Measurements from ENCODE around the gene LRRC2.

LRRC2 gene

DNA sequence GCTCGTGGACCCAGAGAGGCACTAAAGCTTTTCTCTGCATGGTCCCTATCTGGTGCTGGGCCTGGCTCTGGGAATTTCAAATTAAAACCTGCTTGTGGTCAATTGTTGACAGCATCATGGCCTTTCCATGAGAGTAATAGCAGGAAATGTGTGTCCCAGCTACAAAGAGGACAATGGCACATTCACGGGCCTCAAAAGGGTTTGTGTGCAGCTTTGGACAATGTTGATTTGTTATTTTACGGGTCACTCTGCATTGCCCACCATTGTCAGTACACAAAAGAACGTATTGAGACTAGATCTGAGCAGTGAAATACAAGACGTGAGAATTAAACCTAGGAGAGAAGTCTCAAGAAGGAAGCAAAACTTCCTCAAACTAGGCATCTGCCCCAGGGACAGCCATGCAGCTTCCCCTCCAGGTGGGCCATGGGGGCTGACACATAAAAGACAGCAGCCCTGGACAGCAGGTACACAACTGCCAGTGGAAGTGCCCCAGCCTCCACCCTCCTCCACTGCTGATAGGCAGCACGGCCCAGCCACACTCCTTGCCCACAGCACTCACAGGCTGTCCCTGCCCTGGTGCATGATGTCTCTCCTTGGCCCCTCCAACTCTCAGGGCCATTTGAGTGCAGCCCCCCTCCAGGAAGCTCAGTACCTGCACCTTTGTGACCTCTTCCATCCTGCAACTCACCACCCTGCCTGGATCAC is 85.5 kb downstream of the LRRC2 start:
- TF ChIP-seq JUND (IDR thresholded peaks at IDR 0.05; ENCODE audit: low read depth) = no peak
- DNase-seq (ENCODE audit: low read depth in 1 of 2, low spot score in 1 of 2) = no peak
- in situ Hi-C loops (cut with HindIII; ENCODE audit: low pct_unique_long_range_greater_than_20kb, low sequenced_read_pairs) = no loop called here

DNA sequence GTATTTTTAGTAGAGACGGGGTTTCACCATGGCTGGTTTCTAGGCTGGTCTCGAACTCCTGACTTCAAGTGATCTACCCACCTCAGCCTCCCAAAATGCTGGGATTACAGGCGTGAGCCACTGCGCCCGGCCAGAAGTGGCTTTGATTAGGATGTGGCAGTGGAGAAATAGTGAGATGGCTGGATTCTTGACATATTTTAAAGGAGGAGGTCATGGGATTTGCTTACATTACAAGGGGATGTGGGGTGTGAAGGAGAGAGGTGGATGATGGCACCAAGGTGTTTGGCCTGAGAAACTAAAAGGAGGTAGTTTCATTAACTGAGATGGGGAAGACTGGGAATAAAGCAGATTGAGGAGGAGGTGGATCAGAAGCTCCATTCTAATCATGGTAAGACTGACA is 86.4 kb downstream of the LRRC2 start:
- no peak for DNase-seq (ENCODE audit: low read depth in 1 of 2, low spot score in 1 of 2)
- in situ Hi-C loops (cut with HindIII; ENCODE audit: low pct_unique_long_range_greater_than_20kb, low sequenced_read_pairs) = no loop called here
- TF ChIP-seq JUND (IDR thresholded peaks at IDR 0.05; ENCODE audit: low read depth) = no peak

GRCh38 chr3:46479021-46479420 is 87.1 kb downstream of the LRRC2 start:
- DNase-seq (ENCODE audit: low read depth in 1 of 2, low spot score in 1 of 2) = no peak
- in situ Hi-C loops (cut with HindIII; ENCODE audit: low pct_unique_long_range_greater_than_20kb, low sequenced_read_pairs) = no loop called here
- no peak for TF ChIP-seq JUND (IDR thresholded peaks at IDR 0.05; ENCODE audit: low read depth)

GRCh38 chr3:46478341-46478740 is 87.8 kb downstream of the LRRC2 start:
- in situ Hi-C loops (cut with HindIII; ENCODE audit: low pct_unique_long_range_greater_than_20kb, low sequenced_read_pairs) = no loop called here
- no peak for DNase-seq (ENCODE audit: low read depth in 1 of 2, low spot score in 1 of 2)
- TF ChIP-seq JUND (IDR thresholded peaks at IDR 0.05; ENCODE audit: low read depth) = no peak

GRCh38 chr3:46477756-46478155 is 88.3 kb downstream of the LRRC2 start:
- in situ Hi-C loops (cut with HindIII; ENCODE audit: low pct_unique_long_range_greater_than_20kb, low sequenced_read_pairs) = no loop called here
- DNase-seq (ENCODE audit: low read depth in 1 of 2, low spot score in 1 of 2) = no peak
- TF ChIP-seq JUND (IDR thresholded peaks at IDR 0.05; ENCODE audit: low read depth) = no peak

GRCh38 chr3:46477145-46477544 is 89.0 kb downstream of the LRRC2 start:
- in situ Hi-C loops (cut with HindIII; ENCODE audit: low pct_unique_long_range_greater_than_20kb, low sequenced_read_pairs) = no loop called here
- TF ChIP-seq JUND (IDR thresholded peaks at IDR 0.05; ENCODE audit: low read depth) = no peak
- DNase-seq (ENCODE audit: low read depth in 1 of 2, low spot score in 1 of 2) = no peak

GRCh38 chr3:46472736-46473135 is 93.4 kb downstream of the LRRC2 start:
- DNase-seq (ENCODE audit: low read depth in 1 of 2, low spot score in 1 of 2) = no peak
- in situ Hi-C loops (cut with HindIII; ENCODE audit: low pct_unique_long_range_greater_than_20kb, low sequenced_read_pairs) = no loop called here
- no peak for TF ChIP-seq JUND (IDR thresholded peaks at IDR 0.05; ENCODE audit: low read depth)

- in situ Hi-C loops (cut with HindIII; ENCODE audit: low pct_unique_long_range_greater_than_20kb, low sequenced_read_pairs) = no loop called here
- DNase-seq (ENCODE audit: low read depth in 1 of 2, low spot score in 1 of 2) = no peak
- TF ChIP-seq JUND (IDR thresholded peaks at IDR 0.05; ENCODE audit: low read depth) = no peak
These were observed 94.7 kb downstream of the LRRC2 start for GRCh38 chr3:46471371-46471914.

- no peak for TF ChIP-seq JUND (IDR thresholded peaks at IDR 0.05; ENCODE audit: low read depth)
- in situ Hi-C loops (cut with HindIII; ENCODE audit: low pct_unique_long_range_greater_than_20kb, low sequenced_read_pairs) = no loop called here
- DNase-seq (ENCODE audit: low read depth in 1 of 2, low spot score in 1 of 2) = no peak
These were observed 95.3 kb downstream of the LRRC2 start for GRCh38 chr3:46470831-46471230.

DNA sequence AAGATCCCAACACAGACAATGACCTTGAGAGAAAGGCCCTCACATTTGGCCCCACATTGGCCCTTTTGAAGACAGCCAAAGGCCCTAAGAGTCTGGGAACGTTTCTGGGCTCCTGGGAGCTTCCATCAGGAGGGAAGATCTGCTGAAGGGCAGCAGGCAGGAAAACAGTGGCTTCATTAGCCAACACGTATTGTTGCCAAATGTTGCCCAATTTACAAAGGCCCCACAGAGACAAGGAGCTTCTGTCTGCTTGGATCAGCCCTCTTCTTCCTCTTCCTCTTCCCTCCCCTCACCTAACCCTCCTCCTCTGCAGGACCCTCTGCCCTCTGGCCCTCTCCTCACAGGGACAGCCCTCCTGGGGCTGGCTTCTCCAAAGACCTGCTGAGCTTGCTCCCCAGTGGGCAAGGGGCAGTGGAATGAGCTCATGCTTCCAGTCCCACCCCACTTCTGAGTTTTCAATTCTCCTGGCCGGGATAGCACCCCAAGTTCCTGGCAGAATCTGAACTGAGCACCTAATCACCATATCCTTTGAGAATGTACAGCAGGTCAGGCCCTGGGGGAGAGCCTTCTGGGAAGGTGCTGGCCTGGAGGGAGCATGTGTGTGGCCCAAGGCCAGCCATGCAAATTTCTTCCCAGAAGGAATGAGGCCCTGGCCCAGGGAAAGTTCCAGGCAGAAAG is 96.3 kb downstream of the LRRC2 start:
- in situ Hi-C loops (cut with HindIII; ENCODE audit: low pct_unique_long_range_greater_than_20kb, low sequenced_read_pairs) = no loop called here
- no peak for TF ChIP-seq JUND (IDR thresholded peaks at IDR 0.05; ENCODE audit: low read depth)
- DNase-seq (ENCODE audit: low read depth in 1 of 2, low spot score in 1 of 2) = no peak

DNA sequence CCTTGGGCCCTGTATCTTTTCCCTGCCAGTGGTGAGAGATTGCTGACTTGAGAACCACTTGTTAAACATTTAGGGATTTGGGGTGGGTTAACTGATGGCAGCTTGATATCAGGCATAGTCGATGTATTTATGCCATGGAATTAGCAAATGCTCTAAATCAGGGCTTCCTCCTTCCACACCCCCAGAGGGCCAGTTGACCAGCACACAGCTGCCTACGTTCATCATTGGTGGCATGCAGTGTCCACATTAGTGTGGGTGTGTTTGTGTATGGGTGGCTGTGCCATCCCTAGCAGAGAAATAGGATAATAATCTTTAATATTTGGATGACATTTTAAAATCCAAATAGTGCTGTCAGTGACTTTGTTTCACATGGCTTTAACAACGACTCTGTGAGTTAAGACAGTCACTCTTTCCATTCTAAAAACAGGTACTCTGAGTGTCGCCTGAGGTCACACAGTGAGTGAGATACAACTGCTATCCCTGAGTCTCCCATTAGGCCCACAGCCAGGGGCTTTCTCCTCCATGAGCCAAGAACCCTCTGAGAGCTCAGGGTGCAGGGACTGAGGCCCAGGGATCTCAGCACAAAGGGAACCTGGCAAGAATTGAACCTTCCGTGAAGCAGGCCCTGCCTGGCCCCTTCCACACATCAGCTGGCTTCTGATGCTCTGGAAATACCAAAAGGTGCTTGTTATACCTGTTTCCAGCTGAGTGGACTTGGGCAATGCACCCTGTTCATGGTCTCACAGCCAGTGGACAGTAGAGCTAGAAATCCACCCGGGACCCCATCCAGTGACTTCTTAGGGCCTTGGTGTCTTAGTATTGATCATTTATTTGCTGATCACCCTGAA is 97.1 kb downstream of the LRRC2 start:
- no peak for DNase-seq (ENCODE audit: low read depth in 1 of 2, low spot score in 1 of 2)
- TF ChIP-seq JUND (IDR thresholded peaks at IDR 0.05; ENCODE audit: low read depth) = no peak
- in situ Hi-C loops (cut with HindIII; ENCODE audit: low pct_unique_long_range_greater_than_20kb, low sequenced_read_pairs) = no loop called here

- in situ Hi-C loops (cut with HindIII; ENCODE audit: low pct_unique_long_range_greater_than_20kb, low sequenced_read_pairs) = no loop called here
- DNase-seq (ENCODE audit: low read depth in 1 of 2, low spot score in 1 of 2) = no peak
- TF ChIP-seq JUND (IDR thresholded peaks at IDR 0.05; ENCODE audit: low read depth) = no peak
These were observed 98.5 kb downstream of the LRRC2 start for GRCh38 chr3:46467562-46467961.

Measured in T47D (cell line).